AG10803 (cell line): ENCODE measurements around the gene CELF3.
"Not testable (repeated sequence)": the region's sequence is repeated elsewhere in the genome, so short reads cannot be mapped to it uniquely, and the experiment has no call there.

Source experiments
- DNase-seq: peaks from one replicate; pipeline ENCODE4 v3.0.0; 2010; ENCODE audit warnings: low read depth
- H3K4me3 ChIP-seq: 2 replicates; pipeline ENCODE4 v1.5.1; 2011; ENCODE audit warnings: mild to moderate bottlenecking, low read length, control low read depth
- CTCF ChIP-seq: conservative IDR thresholded peaks from 2 replicates; pipeline ENCODE4 v1.5.1; 2011; ENCODE audit warnings: mild to moderate bottlenecking, low read length, control low read depth, inconsistent platforms

CELF3 gene

GRCh38 chr1:151701515-151701914 is 15.1 kb downstream of the CELF3 start:
- no peak for TF ChIP-seq CTCF
- H3K4me3 ChIP-seq, result no peak overlapping the region
- DNase-seq, result no peak

DNA sequence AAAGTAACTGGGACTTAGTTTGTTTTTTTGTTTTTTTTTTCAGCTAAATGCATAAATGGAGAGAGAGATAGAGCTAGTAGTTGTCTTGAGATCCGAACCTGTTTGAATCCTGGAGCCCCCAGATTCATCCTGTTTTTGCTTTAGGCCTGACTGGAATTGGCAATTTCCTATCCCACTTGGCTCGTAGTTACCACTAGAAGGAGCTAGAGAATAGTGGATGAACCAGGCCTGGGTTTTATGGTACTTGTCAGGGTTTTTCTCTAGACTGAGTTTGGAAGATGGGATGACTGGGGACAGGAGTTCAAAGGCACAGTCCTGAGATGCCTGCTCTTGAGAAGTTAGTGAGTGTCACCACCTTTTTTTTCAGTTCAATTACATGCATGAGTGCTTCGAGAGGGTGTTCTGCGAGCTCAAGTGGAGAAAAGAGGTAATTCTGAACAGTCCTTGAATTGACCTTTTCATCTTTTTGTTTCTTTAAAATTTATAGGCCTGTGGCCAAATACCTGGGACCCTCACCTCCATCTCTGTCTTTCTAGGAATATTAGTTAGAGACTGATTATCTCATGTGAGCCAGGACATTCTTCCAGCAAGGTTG is 23.4 kb downstream of the CELF3 start:
- no peak overlapping the region for H3K4me3 ChIP-seq
- DNase-seq, result peak; percentile 40
- TF ChIP-seq CTCF, result peak; percentile 78

- H3K4me3 ChIP-seq, result no peak overlapping the region
- TF ChIP-seq CTCF, result no peak
- DNase-seq, result no peak
Measured at GRCh38 chr1:151692226-151692625, 24.4 kb downstream of the CELF3 start.

GRCh38 chr1:151689494-151689893 is 27.1 kb downstream of the CELF3 start:
- no peak for TF ChIP-seq CTCF
- no peak for DNase-seq
- no peak overlapping the region for H3K4me3 ChIP-seq

DNA sequence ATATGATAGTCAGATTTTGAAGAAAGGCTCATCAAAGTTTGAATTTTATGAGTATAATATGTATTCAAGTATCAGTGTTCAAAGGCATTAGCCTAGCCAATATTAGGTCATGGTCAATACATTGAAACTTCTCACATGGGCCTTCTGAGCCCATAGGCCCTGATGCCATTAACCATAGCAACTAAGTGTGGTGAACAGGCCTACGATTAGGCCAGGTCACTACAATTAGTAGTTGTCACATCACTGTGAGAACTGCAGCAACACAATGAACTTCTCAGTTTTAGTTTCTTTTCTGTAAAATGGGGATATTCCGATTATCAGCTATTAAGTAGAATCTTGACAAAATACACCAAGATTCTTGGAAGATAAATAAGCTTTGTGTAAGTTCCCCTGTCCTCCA is 30.0 kb downstream of the CELF3 start:
- DNase-seq, result no peak
- no peak overlapping the region for H3K4me3 ChIP-seq
- TF ChIP-seq CTCF, result no peak

GRCh38 chr1:151684128-151684527 is 32.5 kb downstream of the CELF3 start:
- DNase-seq, result no peak
- no peak for TF ChIP-seq CTCF
- no peak overlapping the region for H3K4me3 ChIP-seq

GRCh38 chr1:151682901-151683300 is 33.7 kb downstream of the CELF3 start:
- not testable (repeated sequence) for DNase-seq, H3K4me3 ChIP-seq

DNA sequence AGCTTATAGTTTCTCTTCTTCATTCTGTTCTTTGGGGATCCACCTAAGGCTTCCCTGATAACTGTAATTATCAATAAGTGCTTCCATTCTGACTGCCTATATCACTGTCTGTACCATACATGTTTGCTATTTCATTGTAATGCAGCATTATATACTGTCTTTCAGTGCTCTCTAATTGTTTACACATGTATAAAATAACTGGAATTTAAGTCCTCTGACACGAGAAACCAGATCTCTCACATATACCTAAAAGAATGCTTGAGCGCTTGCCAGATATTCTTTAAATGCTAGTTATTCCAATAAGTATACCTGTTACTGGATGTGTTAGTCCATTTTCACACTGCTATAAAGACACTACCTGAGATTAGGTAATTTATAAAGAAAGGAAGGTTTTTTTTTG is 34.7 kb downstream of the CELF3 start:
- no peak overlapping the region for H3K4me3 ChIP-seq
- TF ChIP-seq CTCF, result no peak
- no peak for DNase-seq
